ENCODE measurements around the gene SNRK. TPM values are rescaled to one million over a fixed set of nuclear protein-coding genes. Genes with fewer than 3 reads are reported as not detected.

SNRK gene
- total and polyA plus RNA-seq, 10 donors: 12.0 to 121 (median 99.2) TPM

- 69 to 78% (median 72%) methylated on average over 11 of the region's 11 CpGs for WGBS, 5 donors
- intact Hi-C loops (cut with DNase I; ENCODE audit: low total_unique reads): no loop called here
- Histone ChIP-seq H3K4me1 (peaks cover 24 to 53% (median 39%) of the 10 kb centered on the region in 6 donors), H3K27ac (peak overlapping the region; percentile 81 to 99 (median 94)), H3K9me3 (no peaks in the 10 kb centered on the region), H3K27me3 (replicated peaks in 1 of 7) (no peaks in the 10 kb centered on the region), H3K4me3 (peak overlapping the region in 5 of 8 donors; percentile 53 to 80 (median 60)), H3K36me3 (peaks cover 0 to 13% (median 0%) of the 10 kb centered on the region in 6 donors)
- TF ChIP-seq POLR2A (IDR thresholded peaks at IDR 0.05): no peak
- no peak for TF ChIP-seq CTCF (IDR thresholded peaks at IDR 0.05 in 8 of 11, conservative IDR thresholded peaks at IDR 0.05 in 3 of 11)
- TF ChIP-seq POLR2AphosphoS5 (IDR thresholded peaks at IDR 0.05): no peak
- DNase-seq: peak; percentile 81
Measured at GRCh38 chr3:43285644-43286043, 696 bp upstream of the SNRK start.

DNA sequence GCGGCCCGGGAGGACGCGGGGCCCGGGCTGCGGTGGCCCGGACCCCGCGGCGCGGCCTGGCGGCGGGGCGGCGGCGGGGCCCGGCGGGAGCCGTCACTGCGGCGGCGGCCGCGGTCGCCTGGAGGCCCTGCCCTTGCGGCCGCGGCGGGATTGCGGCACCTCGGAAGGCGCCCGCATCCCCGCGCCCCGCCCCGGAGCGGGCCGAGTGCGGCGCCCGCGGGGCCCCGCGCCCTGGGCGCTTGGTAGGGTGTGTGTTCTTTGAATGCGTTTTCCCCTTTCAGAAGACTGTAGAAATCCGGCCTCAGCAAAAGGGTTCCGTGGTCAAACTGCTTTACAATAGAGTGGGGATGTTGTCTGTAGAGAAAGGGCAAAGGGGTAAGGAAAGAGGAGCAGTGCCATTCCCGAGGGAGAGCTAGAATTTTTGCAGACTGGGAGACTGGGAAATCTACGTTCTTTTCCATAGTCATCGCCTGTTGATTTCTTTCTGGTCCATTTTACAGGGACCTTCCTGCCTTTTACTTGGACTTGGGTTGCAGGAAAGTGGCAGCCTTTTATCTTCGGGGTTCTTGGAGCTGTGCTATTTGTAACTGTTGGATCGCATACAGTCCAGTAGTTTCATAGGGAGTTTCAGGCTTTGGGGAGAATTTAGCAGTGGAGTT lies 630 bp downstream of the SNRK start:
- no peaks in the 10 kb centered on the region for H3K9me3 ChIP-seq
- peaks cover 37 to 66% (median 52%) of the 10 kb centered on the region in 6 donors for H3K4me1 ChIP-seq
- H3K4me3 ChIP-seq: peak overlapping the region; percentile 34 to 80 (median 58)
- H3K27me3 ChIP-seq (replicated peaks in 1 of 7): no peaks in the 10 kb centered on the region
- H3K36me3 ChIP-seq: peaks cover 0 to 13% (median 0%) of the 10 kb centered on the region in 6 donors
- intact Hi-C loops (cut with DNase I; ENCODE audit: low total_unique reads): no loop called here
- H3K27ac ChIP-seq: peak overlapping the region; percentile 87 to 99 (median 94)
- no peak for DNase-seq
- TF ChIP-seq POLR2AphosphoS5 (IDR thresholded peaks at IDR 0.05) (no peak), POLR2A (IDR thresholded peaks at IDR 0.05) (no peak), CTCF (IDR thresholded peaks at IDR 0.05 in 8 of 11, conservative IDR thresholded peaks at IDR 0.05 in 3 of 11) (no peak)
- WGBS, 5 donors: 0 to 1% (median 0%) methylated on average over 14 to 54 of the region's 54 CpGs

DNA sequence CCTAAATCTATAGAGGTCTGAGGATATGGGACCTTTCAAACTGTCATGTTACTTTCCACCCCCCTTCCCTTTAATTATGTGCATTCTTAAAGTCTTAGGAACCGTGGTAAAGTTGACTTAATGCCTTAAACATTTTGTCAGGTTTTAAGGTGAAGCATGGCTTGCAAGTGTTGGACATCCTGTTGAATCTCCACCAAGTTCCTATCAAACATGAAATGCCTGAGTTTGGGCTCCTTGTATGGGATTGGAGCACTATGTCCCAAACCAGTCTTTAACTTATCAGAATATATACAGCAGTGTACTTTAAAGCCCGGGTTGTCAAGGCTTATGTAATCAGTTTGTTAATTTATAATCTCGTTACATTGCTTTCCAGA lies 1.1 kb downstream of the SNRK start:
- Histone ChIP-seq H3K9me3 (no peaks in the 10 kb centered on the region), H3K4me3 (peak overlapping the region; percentile 34 to 80 (median 58)), H3K4me1 (peaks cover 42 to 71% (median 57%) of the 10 kb centered on the region in 6 donors), H3K36me3 (peaks cover 0 to 13% (median 0%) of the 10 kb centered on the region in 6 donors), H3K27ac (peak overlapping the region; percentile 87 to 99 (median 94)), H3K27me3 (replicated peaks in 1 of 7) (no peaks in the 10 kb centered on the region)
- no peak for DNase-seq
- no peak for TF ChIP-seq CTCF (IDR thresholded peaks at IDR 0.05 in 8 of 11, conservative IDR thresholded peaks at IDR 0.05 in 3 of 11)
- TF ChIP-seq POLR2A (IDR thresholded peaks at IDR 0.05): no peak
- no peak for TF ChIP-seq POLR2AphosphoS5 (IDR thresholded peaks at IDR 0.05)
- WGBS, 5 donors: 4 to 13% (median 6%) methylated on average over 3 of the region's 3 CpGs
- intact Hi-C loops (cut with DNase I; ENCODE audit: low total_unique reads): no loop called here

DNA sequence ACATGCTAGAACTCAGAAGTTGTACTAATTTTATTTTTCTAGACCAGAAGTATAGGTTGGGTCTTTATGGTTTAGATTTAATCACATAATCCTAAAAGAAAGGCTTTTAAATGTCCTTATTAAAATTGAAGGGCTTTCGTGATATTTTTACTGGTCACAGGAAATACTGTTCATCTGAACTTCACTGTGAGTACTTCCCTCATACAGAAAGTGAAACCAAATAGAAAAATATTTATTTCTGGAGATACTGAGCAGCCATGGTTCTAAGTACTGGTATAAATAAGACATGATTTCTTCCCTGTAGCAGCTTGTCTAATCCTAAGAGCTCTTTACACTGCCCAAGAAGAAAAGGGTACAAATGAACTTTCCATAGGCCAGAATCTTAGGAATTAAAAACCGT lies 2.0 kb downstream of the SNRK start:
- TF ChIP-seq POLR2AphosphoS5 (IDR thresholded peaks at IDR 0.05) (no peak), POLR2A (IDR thresholded peaks at IDR 0.05) (no peak), CTCF (IDR thresholded peaks at IDR 0.05 in 8 of 11, conservative IDR thresholded peaks at IDR 0.05 in 3 of 11) (no peak)
- DNase-seq: no peak
- peak overlapping the region; percentile 34 to 80 (median 58) for H3K4me3 ChIP-seq

More for the DNA sequence above, 2.0 kb downstream of the SNRK start:
- H3K27me3 ChIP-seq (replicated peaks in 1 of 7): no peaks in the 10 kb centered on the region
- intact Hi-C loops (cut with DNase I; ENCODE audit: low total_unique reads): no loop called here
- H3K4me1 ChIP-seq: peaks cover 51 to 75% (median 66%) of the 10 kb centered on the region in 6 donors
- no peaks in the 10 kb centered on the region for H3K9me3 ChIP-seq
- peak overlapping the region; percentile 87 to 99 (median 94) for H3K27ac ChIP-seq
- WGBS, 5 donors: 0 to 5% (median 4%) methylated on average over 2 of the region's 2 CpGs
- peaks cover 0 to 13% (median 0%) of the 10 kb centered on the region in 6 donors for H3K36me3 ChIP-seq
